DOHH2 (cell line): ENCODE measurements around the gene SIT1.

Experiments
- H3F3A ChIP-seq: fragments of 200-600 bp; sonication (generic), shearing (Covaris generic); 2 replicates; pipeline ENCODE4 v1.6.0; 2016; ENCODE audit warnings: antibody characterized with exemption, mild to moderate bottlenecking; ENCODE audit not compliant: control insufficient read depth, insufficient read depth
- H3K27ac ChIP-seq: fragments of 200-600 bp; sonication (generic); 2 replicates; pipeline ENCODE4 v1.5.1; 2014; ENCODE audit warnings: low read depth, mild to moderate bottlenecking, low read length, moderate library complexity
- H3K27me3 ChIP-seq: fragments of 200-600 bp; sonication (generic); 2 replicates; pipeline ENCODE4 v1.6.1; 2014; ENCODE audit warnings: mild to moderate bottlenecking, low read length, mixed read lengths; ENCODE audit not compliant: control insufficient read depth
- H3K36me3 ChIP-seq: fragments of 200-600 bp; sonication (generic); 2 replicates; pipeline ENCODE4 v1.6.1; 2014; ENCODE audit warnings: mild to moderate bottlenecking, low read length, moderate library complexity, mixed read lengths; ENCODE audit not compliant: control insufficient read depth
- H3K4me1 ChIP-seq: fragments of 200-600 bp; sonication (generic); 2 replicates; pipeline ENCODE4 v1.6.1; 2014; ENCODE audit warnings: mild to moderate bottlenecking, low read length, mixed read lengths; ENCODE audit not compliant: control insufficient read depth
- H3K4me2 ChIP-seq: fragments of 200-600 bp; sonication (generic); 2 replicates; pipeline ENCODE4 v1.6.0; 2014; ENCODE audit warnings: mild to moderate bottlenecking, low read length, moderate library complexity
- H3K4me3 ChIP-seq: fragments of 200-600 bp; sonication (generic); 2 replicates; pipeline ENCODE4 v1.5.1; 2014; ENCODE audit warnings: mild to moderate bottlenecking, low read length, mixed read lengths
- H3K79me2 ChIP-seq: fragments of 200-600 bp; sonication (generic); 2 replicates; pipeline ENCODE4 v1.6.1; 2014; ENCODE audit warnings: mild to moderate bottlenecking, low read length, mixed read lengths; ENCODE audit not compliant: control insufficient read depth
- H3K9me2 ChIP-seq: fragments of 200-600 bp; sonication (generic); replicated peaks from 2 replicates; pipeline ENCODE4 v1.6.1; 2014; ENCODE audit warnings: mild to moderate bottlenecking, low read length, mixed read lengths; ENCODE audit not compliant: control insufficient read depth
- H3K9me3 ChIP-seq: fragments of 200-600 bp; sonication (generic); 2 replicates; pipeline ENCODE4 v1.6.1; 2014; ENCODE audit warnings: antibody characterized with exemption, low read length, mixed read lengths; ENCODE audit not compliant: control insufficient read depth, insufficient read depth
- H4K20me1 ChIP-seq: fragments of 200-600 bp; sonication (generic); 2 replicates; pipeline ENCODE4 v1.6.0; 2014; ENCODE audit warnings: low read depth, mild to moderate bottlenecking, antibody characterized with exemption, low read length, moderate library complexity; ENCODE audit not compliant: control insufficient read depth, insufficient read depth
- CTCF ChIP-seq: fragments of 200-600 bp; sonication (generic); IDR thresholded peaks from one replicate; pipeline ENCODE4 v1.5.1; 2014; ENCODE audit warnings: antibody characterized with exemption, mild to moderate bottlenecking, low read depth, low read length; ENCODE audit not compliant: poor library complexity, severe bottlenecking
- EZH2phosphoT487 ChIP-seq: fragments of 200-600 bp; sonication (generic); IDR thresholded peaks from 2 replicates; pipeline ENCODE4 v1.6.1; 2017; ENCODE audit warnings: borderline replicate concordance, mild to moderate bottlenecking, antibody characterized with exemption, low read length, moderate library complexity, mixed read lengths

SIT1 gene

DNA sequence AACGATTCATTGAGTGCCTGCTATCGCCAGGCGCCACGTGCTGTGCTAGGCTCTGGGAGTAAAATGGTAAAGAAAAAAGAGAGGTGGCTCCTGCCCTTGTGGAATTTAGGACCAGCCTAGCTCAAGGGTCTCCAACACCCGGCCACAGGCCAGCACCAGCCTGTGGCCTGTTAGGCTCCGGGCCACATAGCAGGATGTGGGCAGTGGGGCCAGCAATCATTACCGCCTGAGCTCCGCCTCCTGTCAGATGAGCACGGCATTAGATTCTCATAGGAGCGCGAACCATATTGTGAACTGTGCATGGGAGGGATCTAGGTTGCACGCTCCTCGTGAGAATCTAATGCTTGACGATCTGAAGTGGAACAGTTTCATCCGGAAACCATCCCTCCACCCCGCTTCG lies 5.6 kb upstream of the SIT1 start:
- H3K27me3 ChIP-seq: no peaks in the 10 kb centered on the region
- H3K36me3 ChIP-seq: peaks cover 25% of the 10 kb centered on the region
- H3K79me2 ChIP-seq: peaks cover 14% of the 10 kb centered on the region
- TF ChIP-seq CTCF (no peak), EZH2phosphoT487 (no peak)
- H4K20me1 ChIP-seq: no peaks in the 10 kb centered on the region
- H3F3A ChIP-seq: peaks cover 13% of the 10 kb centered on the region
- H3K4me3 ChIP-seq: no peak overlapping the region
- no peak overlapping the region for H3K4me2 ChIP-seq
- no peaks in the 10 kb centered on the region for H3K9me2 ChIP-seq
- H3K9me3 ChIP-seq: no peaks in the 10 kb centered on the region
- H3K27ac ChIP-seq: no peak overlapping the region
- peaks cover 49% of the 10 kb centered on the region for H3K4me1 ChIP-seq

DNA sequence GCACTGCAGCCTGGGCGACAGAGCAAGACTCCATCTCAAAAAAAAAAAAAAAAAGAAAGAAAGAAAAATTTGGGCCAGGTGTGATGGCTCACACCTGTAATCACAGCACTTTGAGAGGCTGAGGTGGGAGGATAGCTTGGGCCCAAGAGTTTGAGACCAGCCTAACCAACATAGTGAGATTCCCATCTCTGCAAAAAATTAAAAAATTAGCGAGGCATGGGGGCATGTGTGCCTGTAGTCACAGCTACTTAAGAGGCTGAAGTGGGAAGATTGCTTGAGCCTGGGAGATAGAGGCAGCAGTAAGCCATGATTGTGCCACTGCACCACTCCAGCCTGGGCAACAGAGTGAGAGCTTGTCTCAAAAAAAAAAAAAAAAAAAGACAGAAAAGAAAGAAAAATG lies 2.9 kb upstream of the SIT1 start:
- no peak overlapping the region for H3K27ac ChIP-seq

GRCh38 chr9:35652829-35653209 lies 2.1 kb upstream of the SIT1 start:
- no peak overlapping the region for H3K4me3 ChIP-seq
- H3K4me2 ChIP-seq: no peak overlapping the region
- H3K9me2 ChIP-seq: no peaks in the 10 kb centered on the region
- H3K27ac ChIP-seq: no peak overlapping the region
- no peaks in the 10 kb centered on the region for H3K9me3 ChIP-seq
- H3K36me3 ChIP-seq: peaks cover 19% of the 10 kb centered on the region
- H3K79me2 ChIP-seq: peaks cover 18% of the 10 kb centered on the region
- peaks cover 51% of the 10 kb centered on the region for H3K4me1 ChIP-seq
- H3F3A ChIP-seq: peaks cover 29% of the 10 kb centered on the region
- no peaks in the 10 kb centered on the region for H4K20me1 ChIP-seq
- TF ChIP-seq EZH2phosphoT487: no peak
- no peaks in the 10 kb centered on the region for H3K27me3 ChIP-seq

More for the DNA sequence above, 2.9 kb upstream of the SIT1 start:
- no peak overlapping the region for H3K4me2 ChIP-seq
- H3K27me3 ChIP-seq: no peaks in the 10 kb centered on the region
- no peaks in the 10 kb centered on the region for H3K9me2 ChIP-seq
- no peaks in the 10 kb centered on the region for H4K20me1 ChIP-seq
- no peak overlapping the region for H3K4me3 ChIP-seq
- no peaks in the 10 kb centered on the region for H3K9me3 ChIP-seq
- TF ChIP-seq CTCF: no peak
- TF ChIP-seq EZH2phosphoT487: no peak
- H3K4me1 ChIP-seq: peaks cover 45% of the 10 kb centered on the region
- H3K79me2 ChIP-seq: peaks cover 19% of the 10 kb centered on the region
- peaks cover 14% of the 10 kb centered on the region for H3K36me3 ChIP-seq
- H3F3A ChIP-seq: peaks cover 22% of the 10 kb centered on the region

GRCh38 chr9:35651956-35652828 lies 1.5 kb upstream of the SIT1 start:
- Histone ChIP-seq H3K79me2 (peaks cover 18% of the 10 kb centered on the region), H3K4me1 (peaks cover 51% of the 10 kb centered on the region), H3K9me2 (no peaks in the 10 kb centered on the region), H4K20me1 (no peaks in the 10 kb centered on the region), H3K36me3 (peaks cover 19% of the 10 kb centered on the region), H3K4me3 (no peak overlapping the region), H3K27ac (no peak overlapping the region), H3F3A (peaks cover 35% of the 10 kb centered on the region), H3K4me2 (no peak overlapping the region), H3K9me3 (no peaks in the 10 kb centered on the region), H3K27me3 (no peaks in the 10 kb centered on the region)
- TF ChIP-seq CTCF (no peak), EZH2phosphoT487 (no peak)
